ENCODE results near the gene TPX2. TPM values are rescaled to one million over a fixed set of nuclear protein-coding genes. Genes with fewer than 3 reads are reported as not detected.

The TPX2 gene
- total RNA-seq, 6 experiments from 2014 or later, result 0.56 to 8.3 (median 2.8) TPM

DNA sequence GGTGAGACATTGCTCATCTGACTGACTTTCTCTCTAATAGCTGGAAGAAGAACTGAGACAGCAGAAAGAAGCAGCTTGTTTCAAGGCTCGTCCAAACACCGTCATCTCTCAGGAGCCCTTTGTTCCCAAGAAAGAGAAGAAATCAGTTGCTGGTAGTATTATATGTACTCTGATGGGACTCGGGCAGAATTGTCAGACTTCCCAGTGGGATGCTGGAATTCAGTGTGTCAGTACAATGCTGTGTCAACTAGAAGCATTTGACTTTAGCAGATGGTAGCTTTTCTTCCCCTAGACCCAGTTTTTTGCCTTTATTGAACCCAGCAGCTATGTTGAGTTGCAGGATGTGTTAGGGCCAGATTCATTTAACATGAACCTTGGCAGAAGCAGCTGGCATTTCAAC is 58.3 kb downstream of the TPX2 start:
- Histone ChIP-seq H3K9me3 (no peaks in the 10 kb centered on the region), H3K27ac (no peak overlapping the region), H3K36me3 (no peaks in the 10 kb centered on the region), H3K4me3 (no peak overlapping the region), H3K4me1 (no peaks in the 10 kb centered on the region), H3K27me3 (no peaks in the 10 kb centered on the region)
- DNase-seq (no peak), ATAC-seq (no peak)
- 100% methylated on average over 1 of the region's 3 CpGs for WGBS (ENCODE audit: insufficient coverage, low coverage, low lambda C conversion rate, missing lambda C conversion rate)
- TF ChIP-seq POLR2A (IDR thresholded peaks at IDR 0.05), result no peak
- TF ChIP-seq, protein P1, sequence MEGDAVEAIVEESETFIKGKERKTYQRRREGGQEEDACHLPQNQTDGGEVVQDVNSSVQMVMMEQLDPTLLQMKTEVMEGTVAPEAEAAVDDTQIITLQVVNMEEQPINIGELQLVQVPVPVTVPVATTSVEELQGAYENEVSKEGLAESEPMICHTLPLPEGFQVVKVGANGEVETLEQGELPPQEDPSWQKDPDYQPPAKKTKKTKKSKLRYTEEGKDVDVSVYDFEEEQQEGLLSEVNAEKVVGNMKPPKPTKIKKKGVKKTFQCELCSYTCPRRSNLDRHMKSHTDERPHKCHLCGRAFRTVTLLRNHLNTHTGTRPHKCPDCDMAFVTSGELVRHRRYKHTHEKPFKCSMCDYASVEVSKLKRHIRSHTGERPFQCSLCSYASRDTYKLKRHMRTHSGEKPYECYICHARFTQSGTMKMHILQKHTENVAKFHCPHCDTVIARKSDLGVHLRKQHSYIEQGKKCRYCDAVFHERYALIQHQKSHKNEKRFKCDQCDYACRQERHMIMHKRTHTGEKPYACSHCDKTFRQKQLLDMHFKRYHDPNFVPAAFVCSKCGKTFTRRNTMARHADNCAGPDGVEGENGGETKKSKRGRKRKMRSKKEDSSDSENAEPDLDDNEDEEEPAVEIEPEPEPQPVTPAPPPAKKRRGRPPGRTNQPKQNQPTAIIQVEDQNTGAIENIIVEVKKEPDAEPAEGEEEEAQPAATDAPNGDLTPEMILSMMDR (IDR thresholded peaks at IDR 0.05), result no peak
- intact Hi-C loops (cut with DNase I), result no loop called here

DNA sequence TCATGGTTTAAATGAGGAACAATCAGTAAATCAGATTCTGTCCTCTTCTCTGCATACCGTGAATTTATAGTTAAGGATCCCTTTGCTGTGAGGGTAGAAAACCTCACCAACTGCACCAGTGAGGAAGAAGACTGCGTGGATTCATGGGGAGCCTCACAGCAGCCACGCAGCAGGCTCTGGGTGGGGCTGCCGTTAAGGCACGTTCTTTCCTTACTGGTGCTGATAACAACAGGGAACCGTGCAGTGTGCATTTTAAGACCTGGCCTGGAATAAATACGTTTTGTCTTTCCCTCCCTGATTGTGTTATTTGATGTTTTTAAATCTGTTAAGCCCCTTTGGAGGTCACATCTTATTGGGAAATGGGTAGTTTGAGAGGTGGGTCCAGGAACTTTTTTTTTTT is 62.4 kb downstream of the TPX2 start:
- no peak for DNase-seq
- 88% methylated on average over 3 of the region's 7 CpGs for WGBS (ENCODE audit: insufficient coverage, low coverage, low lambda C conversion rate, missing lambda C conversion rate)

DNA sequence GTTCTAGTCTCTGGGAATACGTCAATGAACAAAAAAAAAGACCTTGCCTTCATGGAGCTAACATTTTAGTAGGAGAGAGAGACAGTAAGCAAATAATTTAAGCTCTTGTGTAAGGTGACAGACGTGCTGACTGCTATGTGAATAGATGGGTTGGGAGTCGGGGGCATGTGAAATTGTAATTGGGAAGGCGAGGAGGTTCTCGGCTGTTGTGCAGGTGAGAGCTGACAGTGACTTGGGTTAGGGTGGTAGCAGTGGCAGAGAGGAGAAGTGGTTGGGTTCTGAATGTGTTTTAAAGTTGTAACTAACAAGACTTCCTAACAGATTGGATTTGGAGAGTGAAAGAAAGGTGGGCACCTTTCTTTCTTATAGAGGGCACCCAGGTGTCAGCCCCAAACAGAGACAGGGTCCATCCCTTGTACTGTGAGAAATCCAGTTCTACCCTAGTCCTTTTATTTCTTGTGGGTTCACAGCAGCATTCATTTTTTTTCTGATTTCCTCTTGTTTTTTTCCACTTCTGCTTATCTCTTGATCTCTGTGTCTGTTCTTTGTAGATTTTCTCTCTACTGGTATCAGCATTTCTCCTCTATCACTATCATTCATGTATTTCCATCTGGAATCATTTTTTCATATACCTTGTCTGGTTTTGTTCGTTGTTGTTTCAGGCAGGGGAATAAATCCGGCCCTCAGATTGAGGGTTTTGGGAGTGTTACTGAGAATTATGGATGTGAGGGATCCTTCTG is 64.6 kb downstream of the TPX2 start:
- Histone ChIP-seq H3K27me3 (no peaks in the 10 kb centered on the region), H3K4me3 (no peak overlapping the region), H3K27ac (no peak overlapping the region), H3K4me1 (no peaks in the 10 kb centered on the region), H3K9me3 (no peaks in the 10 kb centered on the region), H3K36me3 (no peaks in the 10 kb centered on the region)
- no peak for TF ChIP-seq POLR2A (IDR thresholded peaks at IDR 0.05)
- TF ChIP-seq, protein P1 (IDR thresholded peaks at IDR 0.05), result no peak
- intact Hi-C loops (cut with DNase I), result no loop called here
- WGBS (ENCODE audit: insufficient coverage, low coverage, low lambda C conversion rate, missing lambda C conversion rate), result 83% methylated on average over 7 of the region's 7 CpGs
- ATAC-seq, result no peak
- DNase-seq, result no peak

More for the DNA sequence above, 62.4 kb downstream of the TPX2 start:
- Histone ChIP-seq H3K4me1 (no peaks in the 10 kb centered on the region), H3K27me3 (no peaks in the 10 kb centered on the region), H3K36me3 (no peaks in the 10 kb centered on the region), H3K9me3 (no peaks in the 10 kb centered on the region), H3K4me3 (no peak overlapping the region), H3K27ac (no peak overlapping the region)
- TF ChIP-seq, protein P1 (IDR thresholded peaks at IDR 0.05), result no peak
- no peak for TF ChIP-seq POLR2A (IDR thresholded peaks at IDR 0.05)
- no peak for ATAC-seq
- intact Hi-C loops (cut with DNase I), result no loop called here

- H3K4me3 ChIP-seq, result no peak overlapping the region
- H3K27ac ChIP-seq, result no peak overlapping the region
- no peaks in the 10 kb centered on the region for H3K27me3 ChIP-seq
- no peaks in the 10 kb centered on the region for H3K4me1 ChIP-seq
- no peaks in the 10 kb centered on the region for H3K9me3 ChIP-seq
- ATAC-seq, result peak in 1 of 4 donors; percentile 46
- no peak for TF ChIP-seq POLR2A (IDR thresholded peaks at IDR 0.05)
- TF ChIP-seq, protein P1 (IDR thresholded peaks at IDR 0.05), result no peak
- WGBS (ENCODE audit: insufficient coverage, low coverage, low lambda C conversion rate, missing lambda C conversion rate), result 68% methylated on average over 7 of the region's 8 CpGs
- intact Hi-C loops (cut with DNase I), result no loop called here
- no peaks in the 10 kb centered on the region for H3K36me3 ChIP-seq
- no peak for DNase-seq
Measured at GRCh38 chr20:31806564-31807355, 67.7 kb downstream of the TPX2 start.
